Esophagus squamous epithelium (tissue), 5 donors: ENCODE results near the gene TTC28. TPM values are rescaled to one million over a fixed set of nuclear protein-coding genes. Genes with fewer than 3 reads are reported as not detected.
"Not testable (repeated sequence)": the region's sequence is repeated elsewhere in the genome, so short reads cannot be mapped to it uniquely, and the experiment has no call there.

Experiments used
- DNase-seq: peaks from one replicate; lab custom pipeline; 2025; lab: John Stamatoyannopoulos, UW
- H3K27ac ChIP-seq, 4 donors: fragments of 200-600 bp; sonication (generic); one replicate each; pipeline ENCODE4 v1.5.1; 2016 to 2019; ENCODE audit warnings: mild to moderate bottlenecking in 1 of 4
- H3K27me3 ChIP-seq, 4 donors: fragments of 200-600 bp; sonication (generic); 1 replicate in 3 of 4; 2 replicates in 1 of 4; pipeline versions ENCODE4 v1.5.1 to v1.6.0; 2017 to 2021; ENCODE audit warnings: antibody characterized with exemption in 1 of 4
- H3K36me3 ChIP-seq, 3 donors: fragments of 200-600 bp; sonication (generic); one replicate each; pipeline ENCODE4 v1.5.1; 2016 to 2019
- H3K4me1 ChIP-seq, 3 donors: fragments of 200-600 bp; sonication (generic); one replicate each; pipeline ENCODE4 v1.5.1; 2017 to 2019
- H3K4me3 ChIP-seq, 4 donors: fragments of 200-600 bp; sonication (generic); 1 replicate in 3 of 4; 2 replicates in 1 of 4; pipeline ENCODE4 v1.5.1; 2016 to 2019; ENCODE audit warnings: mild to moderate bottlenecking in 2 of 4, moderate library complexity in 1 of 4
- H3K9me3 ChIP-seq, 3 donors: fragments of 200-600 bp; sonication (generic); one replicate each; pipeline ENCODE4 v1.5.1; 2016 to 2019
- CTCF ChIP-seq, 6 experiments: fragments of 450-650 bp in 4 of 6; fragments of 200-600 bp in 2 of 6; sonication (generic) in 2 of 6; IDR thresholded peaks; one replicate each; pipeline ENCODE4 v1.5.1; 2016 to 2019; ENCODE audit warnings: antibody characterized with exemption in 6 of 6, mild to moderate bottlenecking in 4 of 6, moderate library complexity in 4 of 6
- POLR2A ChIP-seq, 4 donors: fragments of 450-650 bp; IDR thresholded peaks; one replicate each; pipeline ENCODE4 v1.6.1; 2017; ENCODE audit warnings: antibody characterized with exemption in 4 of 4, mild to moderate bottlenecking in 4 of 4, moderate library complexity in 3 of 4
- WGBS, 2 donors: methylation state at CpG; one replicate each; pipeline ENCODE4 v1.1.5; 2018; 5-methylcytosine and 5-hydroxymethylcytosine counted together
- intact Hi-C: fragments of 100-400 bp; cut with DNase I; formaldehyde crosslinking; loops from one replicate; pipeline ENCODE4 v1.15.0; 2022
- total RNA-seq, 4 donors: library from RNA; depleted of rRNA; stranded (reverse); fragments of >200 nt; gene quantifications; one replicate each; pipeline ENCODE4 v1.1.0, GENCODE V29; 2016
- donor health status: DM: yes; HTN: yes; CAD: no.

Gene TTC28
- total RNA-seq, 4 donors from 2014 or later, result 6.0 to 21.4 (median 7.7) TPM

- no peak overlapping the region for H3K4me3 ChIP-seq
- H3K4me1 ChIP-seq, result peaks cover 0 to 10% (median 7%) of the 10 kb centered on the region in 3 donors
- intact Hi-C loops, result no loop called here
- no peaks in the 10 kb centered on the region for H3K27me3 ChIP-seq
- no peak overlapping the region for H3K27ac ChIP-seq
- no peaks in the 10 kb centered on the region for H3K9me3 ChIP-seq
- WGBS, 2 donors, result 56 to 69% methylated on average over 5 of the region's 5 CpGs
- H3K36me3 ChIP-seq, result no peaks in the 10 kb centered on the region
- TF ChIP-seq CTCF (IDR thresholded peaks at IDR 0.05), result no peak
- TF ChIP-seq POLR2A (IDR thresholded peaks at IDR 0.05), result no peak
- no peak for DNase-seq
These were observed 458.8 kb downstream of the TTC28 start for GRCh38 chr22:28220626-28221363.

- H3K36me3 ChIP-seq, result no peaks in the 10 kb centered on the region
- WGBS, 2 donors, result 100% methylated on average over 1 of the region's 1 CpG
- no peak overlapping the region for H3K27ac ChIP-seq
- DNase-seq, result no peak
- H3K4me1 ChIP-seq, result peaks cover 0 to 7% (median 4%) of the 10 kb centered on the region in 3 donors
- intact Hi-C loops, result no loop called here
- TF ChIP-seq POLR2A (IDR thresholded peaks at IDR 0.05) (no peak), CTCF (IDR thresholded peaks at IDR 0.05) (no peak)
- H3K9me3 ChIP-seq, result no peaks in the 10 kb centered on the region
- no peak overlapping the region for H3K4me3 ChIP-seq
- H3K27me3 ChIP-seq, result no peaks in the 10 kb centered on the region
These were observed 462.4 kb downstream of the TTC28 start for GRCh38 chr22:28217277-28217676.

- H3K4me3 ChIP-seq, H3K9me3 ChIP-seq, H3K27me3 ChIP-seq, H3K4me1 ChIP-seq, H3K36me3 ChIP-seq, H3K27ac ChIP-seq, intact Hi-C loops, DNase-seq: not testable (repeated sequence)
- WGBS, 2 donors, result 75 to 91% methylated on average over 5 of the region's 5 CpGs
These were observed 464.9 kb downstream of the TTC28 start for GRCh38 chr22:28214750-28215149.

- WGBS, 2 donors, result 80 to 84% methylated on average over 2 to 3 of the region's 6 CpGs
- intact Hi-C loops, H3K9me3 ChIP-seq, H3K27ac ChIP-seq, DNase-seq, H3K4me3 ChIP-seq, H3K4me1 ChIP-seq, H3K36me3 ChIP-seq, H3K27me3 ChIP-seq: not testable (repeated sequence)
These were observed 470.2 kb downstream of the TTC28 start for GRCh38 chr22:28209457-28209856.

GRCh38 chr22:28208787-28209186 is 470.9 kb downstream of the TTC28 start:
- 91 to 100% methylated on average over 2 of the region's 2 CpGs for WGBS, 2 donors
- Histone ChIP-seq H3K4me1 (no peaks in the 10 kb centered on the region), H3K9me3 (no peaks in the 10 kb centered on the region), H3K27me3 (no peaks in the 10 kb centered on the region), H3K27ac (no peak overlapping the region), H3K4me3 (no peak overlapping the region), H3K36me3 (no peaks in the 10 kb centered on the region)
- TF ChIP-seq POLR2A (IDR thresholded peaks at IDR 0.05), result no peak
- TF ChIP-seq CTCF (IDR thresholded peaks at IDR 0.05), result no peak
- intact Hi-C loops, result no loop called here
- DNase-seq, result no peak

GRCh38 chr22:28208036-28208435 is 471.6 kb downstream of the TTC28 start:
- WGBS, 2 donors, result 70 to 81% methylated on average over 2 of the region's 2 CpGs
- intact Hi-C loops, result no loop called here
- Histone ChIP-seq H3K4me1 (no peaks in the 10 kb centered on the region), H3K27ac (no peak overlapping the region), H3K9me3 (no peaks in the 10 kb centered on the region), H3K36me3 (no peaks in the 10 kb centered on the region), H3K4me3 (no peak overlapping the region), H3K27me3 (no peaks in the 10 kb centered on the region)
- DNase-seq, result no peak
- TF ChIP-seq POLR2A (IDR thresholded peaks at IDR 0.05) (no peak), CTCF (IDR thresholded peaks at IDR 0.05) (no peak)
